DND-41 (cell line): ENCODE measurements around the gene ARHGAP26.

Experiments used
- ATAC-seq: fragments of 200-7000 bp; cut with Tn5 transposase; 3 replicates; pipeline ENCODE4 v1.9.1; 2021; ENCODE audit warnings: low read depth; ENCODE audit not compliant: insufficient read depth
- DNase-seq: peaks from one replicate; pipeline ENCODE4 v3.0.0-alpha.2; 2020
- H2AFZ ChIP-seq: 2 replicates; pipeline ENCODE4 v1.6.0; 2012; ENCODE audit warnings: low read depth, low read length
- H3K27ac ChIP-seq: 2 replicates; pipeline ENCODE4 v1.5.1; 2012; ENCODE audit warnings: low read length, inconsistent platforms
- H3K27me3 ChIP-seq: fragments of 200-600 bp; sonication (generic); 2 replicates; pipeline ENCODE4 v1.6.0; 2012; ENCODE audit warnings: low read length, mild to moderate bottlenecking, inconsistent platforms; ENCODE audit not compliant: insufficient read depth, poor library complexity
- H3K36me3 ChIP-seq: 2 replicates; pipeline ENCODE4 v1.5.1; 2012; ENCODE audit warnings: low read length, inconsistent platforms; ENCODE audit not compliant: insufficient read depth
- H3K4me1 ChIP-seq: 2 replicates; pipeline ENCODE4 v1.5.1; 2012; ENCODE audit warnings: mild to moderate bottlenecking, low read length; ENCODE audit not compliant: insufficient read depth
- H3K4me2 ChIP-seq: 2 replicates; pipeline ENCODE4 v1.6.0; 2012; ENCODE audit warnings: mild to moderate bottlenecking, moderate library complexity, low read length, inconsistent platforms; ENCODE audit not compliant: insufficient read depth
- H3K4me3 ChIP-seq, 2 experiments: fragments of 200-600 bp in 1 of 2; shearing (Covaris generic) in 1 of 2; 2 replicates each; pipeline ENCODE4 v1.5.1; 2012 to 2016; ENCODE audit warnings: inconsistent platforms in 2 of 2, low read length in 2 of 2, mild to moderate bottlenecking in 2 of 2, low read depth in 1 of 2, moderate library complexity in 1 of 2
- H3K79me2 ChIP-seq: 2 replicates; pipeline ENCODE4 v1.6.0; 2012; ENCODE audit warnings: low read length, inconsistent platforms; ENCODE audit not compliant: insufficient read depth
- H3K9ac ChIP-seq: 2 replicates; pipeline ENCODE4 v1.6.0; 2012; ENCODE audit warnings: low read depth, mild to moderate bottlenecking, inconsistent platforms, low read length, moderate library complexity
- H3K9me3 ChIP-seq: 2 replicates; pipeline ENCODE4 v1.5.1; 2012; ENCODE audit warnings: low read length, moderate library complexity, mild to moderate bottlenecking, inconsistent platforms; ENCODE audit not compliant: insufficient read depth, severe bottlenecking
- H4K20me1 ChIP-seq: 2 replicates; pipeline ENCODE4 v1.6.0; 2012; ENCODE audit warnings: low read length; ENCODE audit not compliant: insufficient read depth
- CTCF ChIP-seq: IDR thresholded peaks from 2 replicates; pipeline ENCODE4 v1.5.1; 2012; ENCODE audit warnings: borderline replicate concordance, low read length, moderate library complexity, mild to moderate bottlenecking; ENCODE audit not compliant: poor library complexity, severe bottlenecking; ENCODE audit errors: extremely low read depth
- EZH2 ChIP-seq: IDR thresholded peaks from 3 replicates; pipeline ENCODE4 v1.6.1; 2012; ENCODE audit warnings: borderline replicate concordance, low read depth, mild to moderate bottlenecking, moderate library complexity, low read length, inconsistent platforms; ENCODE audit not compliant: severe bottlenecking

ARHGAP26 gene

GRCh38 chr5:142958944-142959682, 188.9 kb downstream of the ARHGAP26 start:
- no peak overlapping the region for H3K27ac ChIP-seq
- H3K9me3 ChIP-seq: no peaks in the 10 kb centered on the region
- no peaks in the 10 kb centered on the region for H3K4me1 ChIP-seq
- no peak overlapping the region for H3K4me3 ChIP-seq
- H3K27me3 ChIP-seq: no peaks in the 10 kb centered on the region
- TF ChIP-seq EZH2 (no peak), CTCF (no peak)
- 0 out of 2 replicates have a peak, but pooled peaks cover 4% of the 10 kb centered on the region for H3K36me3 ChIP-seq
- H3K4me2 ChIP-seq: no peak overlapping the region
- DNase-seq: no peak
- no peaks in the 10 kb centered on the region for H3K79me2 ChIP-seq
- no peak; the same call in 2 of the 3 replicates for ATAC-seq
- H3K9ac ChIP-seq: no peak overlapping the region
- H4K20me1 ChIP-seq: no peaks in the 10 kb centered on the region
- no peak overlapping the region for H2AFZ ChIP-seq

- Histone ChIP-seq H3K36me3 (no peaks in the 10 kb centered on the region), H3K27ac (no peak overlapping the region), H3K9ac (no peak overlapping the region), H4K20me1 (no peaks in the 10 kb centered on the region), H3K4me3 (no peak overlapping the region), H3K27me3 (no peaks in the 10 kb centered on the region), H3K79me2 (no peaks in the 10 kb centered on the region), H3K4me2 (no peak overlapping the region), H2AFZ (no peak overlapping the region), H3K9me3 (no peaks in the 10 kb centered on the region), H3K4me1 (no peaks in the 10 kb centered on the region)
- ATAC-seq: no peak; the same call in 2 of the 3 replicates
- no peak for DNase-seq
- no peak for TF ChIP-seq EZH2
- no peak for TF ChIP-seq CTCF
Measured at GRCh38 chr5:142959683-142960657, 189.8 kb downstream of the ARHGAP26 start.

- H3K9me3 ChIP-seq: no peaks in the 10 kb centered on the region
- H4K20me1 ChIP-seq: no peaks in the 10 kb centered on the region
- no peak for DNase-seq
- H3K27ac ChIP-seq: no peak overlapping the region
- H2AFZ ChIP-seq: no peak overlapping the region
- no peak overlapping the region for H3K4me3 ChIP-seq
- H3K4me2 ChIP-seq: no peak overlapping the region
- no peaks in the 10 kb centered on the region for H3K79me2 ChIP-seq
- H3K9ac ChIP-seq: no peak overlapping the region
- no peaks in the 10 kb centered on the region for H3K36me3 ChIP-seq
- H3K4me1 ChIP-seq: no peaks in the 10 kb centered on the region
- no peaks in the 10 kb centered on the region for H3K27me3 ChIP-seq
- TF ChIP-seq CTCF (no peak), EZH2 (no peak)
- no peak for ATAC-seq
Measured at GRCh38 chr5:142961440-142962173, 191.4 kb downstream of the ARHGAP26 start.
